Measurements from ENCODE around the gene TADA3. TPM values are rescaled to one million over a fixed set of nuclear protein-coding genes. Genes with fewer than 3 reads are reported as not detected.

The TADA3 gene, protein sequence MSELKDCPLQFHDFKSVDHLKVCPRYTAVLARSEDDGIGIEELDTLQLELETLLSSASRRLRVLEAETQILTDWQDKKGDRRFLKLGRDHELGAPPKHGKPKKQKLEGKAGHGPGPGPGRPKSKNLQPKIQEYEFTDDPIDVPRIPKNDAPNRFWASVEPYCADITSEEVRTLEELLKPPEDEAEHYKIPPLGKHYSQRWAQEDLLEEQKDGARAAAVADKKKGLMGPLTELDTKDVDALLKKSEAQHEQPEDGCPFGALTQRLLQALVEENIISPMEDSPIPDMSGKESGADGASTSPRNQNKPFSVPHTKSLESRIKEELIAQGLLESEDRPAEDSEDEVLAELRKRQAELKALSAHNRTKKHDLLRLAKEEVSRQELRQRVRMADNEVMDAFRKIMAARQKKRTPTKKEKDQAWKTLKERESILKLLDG
- 19.0 and 25.4 TPM in 2 replicates for total RNA-seq

GRCh38 chr3:9792405-9793160, at the start of gene TADA3, which contains the start of gene ARPC4:
Gene TADA3, minus strand, starts transcription at chr3:9792473. Its CDS starts 1,007 bp downstream, at chr3:9791466.
Gene ARPC4, plus strand, starts transcription at chr3:9793082. Its CDS starts 40 bp downstream, at chr3:9793122.
- DNase-seq (ENCODE audit: low read depth in 2 of 2), result peak; percentile 96 to 97

DNA sequence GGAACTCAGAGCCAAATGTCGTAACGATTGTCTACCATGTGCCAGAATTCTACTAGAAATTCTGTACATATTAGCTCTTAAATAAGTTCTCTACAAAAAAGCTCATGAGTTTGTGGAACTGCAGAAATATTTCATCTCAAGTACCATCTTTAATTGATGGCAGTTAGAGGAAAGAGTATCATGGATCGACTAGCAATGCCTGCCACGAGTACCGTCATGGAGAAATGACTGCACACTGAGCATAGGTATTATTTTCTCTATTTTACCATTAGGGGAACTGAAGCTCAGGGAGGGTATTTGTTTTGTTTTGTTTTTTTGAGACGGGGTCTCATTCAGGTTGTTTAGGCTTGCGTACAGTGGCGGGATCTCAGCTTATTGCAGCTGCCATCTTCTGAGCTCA, 48.7 kb upstream of the TADA3 start:
- no peak for DNase-seq (ENCODE audit: low read depth in 2 of 2)

GRCh38 chr3:9838856-9839255, 46.6 kb upstream of the TADA3 start:
- no peak for DNase-seq (ENCODE audit: low read depth in 2 of 2)

- peak; percentile 74 to 81 for DNase-seq (ENCODE audit: low read depth in 2 of 2)
Observed at GRCh38 chr3:9837701-9838582, 45.7 kb upstream of the TADA3 start.

DNA sequence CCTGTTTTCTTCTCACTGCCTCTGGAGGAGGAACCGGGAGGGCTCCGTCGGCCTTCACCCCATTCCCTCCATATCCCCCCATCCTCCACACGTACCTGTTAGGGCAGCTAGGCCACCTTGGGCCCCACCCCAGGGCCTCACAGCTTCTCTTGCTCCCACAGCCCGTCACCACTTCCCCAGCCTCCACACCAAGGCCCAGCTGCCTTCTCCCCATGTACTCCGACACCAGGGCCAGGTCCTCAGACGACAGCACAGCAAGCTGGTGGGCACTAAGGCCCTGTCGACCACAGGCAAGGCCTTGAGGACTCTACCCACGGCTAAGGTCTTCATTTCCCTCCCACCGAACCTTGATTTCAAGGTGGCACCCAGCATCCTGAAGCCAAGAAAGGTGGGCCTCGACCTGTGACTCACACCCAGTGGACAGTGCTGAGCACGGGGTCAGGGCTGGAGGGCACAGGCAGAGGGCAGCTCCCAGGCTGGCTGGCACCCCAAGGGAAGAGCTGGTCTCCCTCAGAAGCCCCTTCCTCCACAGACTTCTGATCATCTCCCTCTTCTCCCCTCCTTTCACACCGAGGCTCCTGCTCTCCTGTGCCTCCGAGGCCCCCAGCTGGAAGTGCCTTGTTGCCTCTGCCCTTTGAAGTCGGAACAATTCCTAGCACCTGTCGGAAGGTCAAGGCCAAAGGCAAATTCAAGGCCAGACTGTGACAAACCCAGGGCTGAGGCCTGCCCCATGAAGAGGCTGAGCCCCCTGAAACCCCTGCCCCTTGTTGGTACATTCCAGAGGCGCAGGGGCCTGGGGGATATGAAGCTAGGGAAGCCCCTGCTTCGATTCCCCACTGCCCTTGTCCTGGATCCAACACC, 42.5 kb upstream of the TADA3 start:
- DNase-seq (ENCODE audit: low read depth in 2 of 2), result no peak

DNA sequence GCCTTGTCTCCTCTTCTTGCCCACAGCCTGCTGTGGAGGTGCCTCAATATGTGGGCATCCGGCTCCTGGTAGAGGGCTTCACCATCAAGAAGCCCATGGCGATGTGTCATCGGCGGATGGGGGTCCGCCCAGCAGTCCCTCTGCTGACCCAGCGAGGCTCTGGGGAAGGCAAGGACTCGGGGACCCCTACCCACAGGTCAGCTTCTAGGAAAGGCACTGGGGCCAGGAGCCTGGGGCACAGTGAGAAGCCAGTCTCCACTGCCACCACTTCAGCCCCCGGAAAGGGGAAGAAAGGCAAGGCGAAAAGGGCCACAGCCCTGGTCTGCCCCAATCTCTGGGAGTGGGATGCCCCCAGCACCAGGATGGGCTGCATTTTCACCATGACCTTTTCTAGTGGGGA, 40.8 kb upstream of the TADA3 start:
- DNase-seq (ENCODE audit: low read depth in 2 of 2), result no peak

DNA sequence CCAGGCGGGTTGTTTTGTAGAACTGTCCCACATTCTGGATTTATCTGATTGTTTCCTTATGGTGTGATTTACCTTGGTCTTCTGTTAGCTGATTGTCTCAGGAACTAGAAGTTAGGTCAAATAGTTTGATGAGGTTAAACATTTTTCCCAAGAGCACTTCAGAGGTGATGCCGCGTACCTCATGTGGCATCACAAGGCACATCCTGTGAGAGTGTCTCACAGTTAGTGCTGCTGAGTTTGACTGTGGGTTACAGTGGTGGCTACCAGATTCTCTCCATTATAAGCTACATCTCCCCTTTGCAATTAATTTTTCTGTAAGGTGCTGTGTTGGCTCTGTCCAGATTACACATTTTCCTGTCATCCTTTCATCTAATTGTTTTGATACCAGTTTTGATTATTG, 39.0 kb upstream of the TADA3 start:
- DNase-seq (ENCODE audit: low read depth in 2 of 2), result no peak

DNA sequence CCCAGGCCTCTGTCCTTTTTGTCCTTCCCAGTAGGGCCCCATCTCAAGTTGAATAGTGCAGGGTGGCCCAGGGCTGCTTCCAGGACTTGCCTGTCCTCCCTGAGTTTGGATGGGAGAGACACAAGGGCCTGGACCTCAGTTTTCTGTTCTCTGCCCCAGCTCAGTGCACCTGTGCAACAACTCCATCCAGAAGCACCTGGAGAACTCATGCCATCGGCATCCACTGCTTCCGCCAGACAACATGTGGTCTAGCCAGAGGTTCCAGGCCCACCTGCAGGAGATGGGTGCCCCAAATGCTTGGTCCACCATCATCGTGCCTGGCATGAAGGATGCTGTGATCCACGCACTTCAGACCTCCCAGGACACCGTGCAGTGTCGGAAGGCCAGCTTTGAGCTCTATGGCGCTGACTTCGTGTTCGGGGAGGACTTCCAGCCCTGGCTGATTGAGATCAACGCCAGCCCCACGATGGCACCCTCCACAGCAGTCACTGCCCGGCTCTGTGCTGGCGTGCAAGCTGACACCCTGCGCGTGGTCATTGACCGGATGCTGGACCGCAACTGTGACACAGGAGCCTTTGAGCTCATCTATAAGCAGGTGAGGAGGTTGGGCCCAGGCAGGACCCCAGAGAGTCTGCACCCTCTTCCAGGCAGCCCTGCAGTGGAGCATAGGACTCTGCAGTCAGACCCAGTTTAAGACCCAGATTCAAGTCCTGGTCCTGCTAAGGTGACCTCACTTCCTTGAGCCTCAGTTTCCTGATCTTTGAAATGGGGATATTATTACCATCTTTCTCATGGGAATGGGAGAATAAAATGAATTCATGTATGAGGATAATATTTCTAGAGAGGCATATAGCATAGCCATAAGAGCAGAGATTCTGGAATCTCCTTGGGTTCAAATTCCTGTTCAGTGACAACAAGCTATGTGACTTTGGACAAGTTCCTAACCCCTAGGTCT, 36.8 kb upstream of the TADA3 start:
- no peak for DNase-seq (ENCODE audit: low read depth in 2 of 2)

DNA sequence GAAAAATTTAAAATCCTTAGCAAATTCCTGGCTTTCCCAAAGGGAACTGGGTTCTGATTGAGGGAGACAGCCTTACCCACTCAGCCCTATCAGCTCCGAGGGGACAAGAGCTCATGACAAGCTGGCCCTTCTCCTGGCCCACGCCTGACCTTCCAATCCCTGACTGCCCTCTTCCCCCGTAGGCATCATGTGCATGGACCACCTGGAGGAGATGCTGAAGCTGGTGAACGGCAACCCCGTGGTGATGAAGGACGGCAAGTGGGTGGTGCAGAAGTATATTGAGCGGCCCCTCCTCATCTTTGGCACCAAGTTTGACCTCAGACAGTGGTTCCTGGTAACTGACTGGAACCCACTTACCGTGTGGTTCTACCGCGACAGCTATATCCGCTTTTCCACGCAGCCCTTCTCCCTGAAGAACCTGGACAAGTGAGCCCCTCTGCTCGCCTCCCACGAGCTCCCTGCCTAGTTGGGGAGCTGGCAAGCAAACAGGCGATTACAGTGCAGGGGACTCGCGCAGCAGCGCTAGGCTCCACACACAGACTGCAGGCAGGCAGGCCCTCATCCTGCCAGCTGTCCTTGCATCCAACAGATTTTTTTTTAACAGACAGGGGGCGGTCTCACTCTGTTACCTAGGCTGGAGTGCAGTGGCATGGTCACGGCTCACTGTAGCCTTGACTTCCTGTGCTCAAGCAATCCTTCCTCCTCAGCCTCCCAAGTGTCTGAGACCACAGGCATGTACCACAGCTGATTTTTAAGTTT, 34.7 kb upstream of the TADA3 start:
- peak; percentile 24 to 35 for DNase-seq (ENCODE audit: low read depth in 2 of 2)

DNA sequence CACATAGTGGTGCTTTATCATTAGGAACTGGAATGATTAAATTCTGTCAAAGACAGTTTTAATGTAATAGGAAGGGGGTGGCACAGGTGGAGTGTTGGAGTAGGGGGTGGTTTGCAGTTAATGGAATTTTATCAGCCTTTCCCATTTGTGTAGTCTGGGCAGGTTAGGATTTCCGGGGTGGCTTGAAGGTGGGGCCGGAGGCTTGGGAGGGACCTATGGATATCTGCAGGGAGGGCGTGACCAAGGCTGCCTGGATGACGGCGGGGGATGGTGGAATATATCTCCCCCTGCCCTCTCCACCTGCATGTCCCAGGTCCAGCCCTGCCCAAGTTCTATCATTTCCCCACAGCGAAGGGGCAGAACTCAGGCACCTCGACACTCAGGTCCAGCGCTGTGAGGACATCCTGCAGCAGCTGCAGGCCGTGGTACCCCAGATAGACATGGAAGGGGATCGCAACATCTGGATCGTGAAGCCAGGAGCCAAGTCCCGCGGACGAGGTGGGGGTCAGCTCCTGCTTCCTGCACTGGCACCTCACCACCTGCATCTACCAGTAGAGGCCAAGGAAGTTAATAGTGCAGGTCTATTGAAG, 33.3 kb upstream of the TADA3 start:
- no peak for DNase-seq (ENCODE audit: low read depth in 2 of 2)

- DNase-seq (ENCODE audit: low read depth in 2 of 2), result peak; percentile 41 to 46
Observed at GRCh38 chr3:9820946-9821345, 28.7 kb upstream of the TADA3 start.

GRCh38 chr3:9820543-9820942, 28.3 kb upstream of the TADA3 start:
- DNase-seq (ENCODE audit: low read depth in 2 of 2), result no peak

DNA sequence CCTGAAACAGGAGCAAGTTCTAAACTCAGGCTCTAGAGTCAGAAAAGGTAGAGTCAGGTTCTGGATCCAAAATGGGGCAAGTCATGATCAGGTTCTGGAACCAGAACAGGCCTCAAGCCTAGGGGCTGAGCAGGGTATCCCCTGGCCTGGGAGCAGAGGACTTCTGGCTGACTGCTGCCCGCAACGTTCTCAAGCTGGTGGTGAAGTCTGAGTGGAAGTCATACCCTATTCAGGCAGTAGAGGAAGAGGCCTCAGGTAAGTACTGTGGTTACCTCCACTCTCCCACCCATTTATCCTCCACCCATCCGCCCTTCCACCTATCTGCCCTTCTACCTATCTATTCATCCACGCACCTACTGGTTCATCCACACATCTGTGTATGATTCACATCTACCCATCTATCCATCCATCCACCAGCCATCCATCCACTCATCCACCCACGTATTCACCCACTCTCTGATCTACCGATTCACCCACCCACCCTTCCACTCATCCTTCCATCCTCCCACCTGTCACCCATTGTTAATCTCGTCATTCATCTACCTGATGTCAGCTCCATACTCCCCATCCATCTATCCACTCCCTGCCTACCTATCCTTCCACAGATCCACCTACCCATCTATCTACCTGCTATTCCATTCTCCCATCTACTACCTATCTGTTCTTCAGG, 26.5 kb upstream of the TADA3 start:
- DNase-seq (ENCODE audit: low read depth in 2 of 2), result no peak

DNA sequence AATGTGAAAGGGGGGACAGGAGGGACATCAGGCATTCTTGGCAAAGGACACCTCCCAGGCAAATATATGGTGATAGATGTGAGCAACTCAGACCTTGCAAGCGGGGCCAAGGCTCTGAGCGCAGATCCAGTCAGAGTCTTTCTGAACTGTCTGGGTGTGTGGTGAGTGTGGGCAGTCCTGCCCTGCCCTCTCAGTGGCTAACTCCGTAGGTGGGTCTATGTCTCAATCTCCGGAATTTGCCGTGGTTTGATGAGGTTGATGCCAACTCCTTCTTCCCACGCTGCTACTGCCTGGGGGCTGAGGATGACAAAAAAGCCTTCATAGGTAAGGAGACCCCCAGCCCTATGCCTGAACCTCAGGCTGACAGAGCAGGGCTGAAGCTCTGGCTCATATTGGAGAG, 25.2 kb upstream of the TADA3 start:
- DNase-seq (ENCODE audit: low read depth in 2 of 2), result no peak

DNA sequence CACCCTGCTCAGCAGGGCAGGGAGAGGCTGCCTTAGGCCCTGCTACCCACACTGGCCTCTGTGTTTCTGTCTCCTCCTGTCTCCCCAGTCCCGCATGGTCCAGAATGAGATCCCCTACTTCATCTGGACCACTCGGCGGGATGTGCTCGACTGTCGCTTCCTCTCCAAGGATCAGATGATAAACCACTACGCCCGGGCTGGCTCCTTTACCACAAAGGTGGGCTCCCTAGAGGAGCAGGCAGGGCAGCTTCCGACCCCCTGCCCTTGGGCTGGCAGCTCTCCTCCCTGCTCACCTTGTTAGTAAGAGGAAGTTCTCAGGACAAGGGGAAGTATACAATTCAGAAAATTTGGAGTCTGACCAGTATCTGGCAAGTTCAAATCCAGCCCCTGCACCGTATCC, 23.7 kb upstream of the TADA3 start:
- DNase-seq (ENCODE audit: low read depth in 2 of 2), result no peak

GRCh38 chr3:9812870-9813483, 20.7 kb upstream of the TADA3 start:
- no peak for DNase-seq (ENCODE audit: low read depth in 2 of 2)

DNA sequence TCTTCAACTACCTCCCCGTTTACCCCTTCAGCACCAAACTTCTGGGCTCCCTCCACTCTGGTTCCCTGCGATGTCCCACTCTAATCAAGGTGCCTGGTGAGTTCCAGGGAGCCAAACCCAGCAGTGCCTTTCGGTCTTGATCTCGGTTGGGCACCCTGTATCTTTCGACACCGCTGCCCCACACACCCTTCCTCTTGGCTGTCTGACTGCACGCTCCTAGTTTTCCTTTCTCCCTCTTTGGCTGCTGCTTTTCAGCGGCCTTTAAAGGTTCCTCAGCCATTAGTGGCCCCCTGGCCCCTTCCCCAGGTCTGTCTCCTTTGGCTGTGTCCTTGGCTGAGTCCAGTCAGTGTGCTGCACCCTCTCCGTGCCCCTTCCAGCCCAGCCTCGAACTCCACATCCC, 18.6 kb upstream of the TADA3 start:
- DNase-seq (ENCODE audit: low read depth in 2 of 2), result no peak

DNA sequence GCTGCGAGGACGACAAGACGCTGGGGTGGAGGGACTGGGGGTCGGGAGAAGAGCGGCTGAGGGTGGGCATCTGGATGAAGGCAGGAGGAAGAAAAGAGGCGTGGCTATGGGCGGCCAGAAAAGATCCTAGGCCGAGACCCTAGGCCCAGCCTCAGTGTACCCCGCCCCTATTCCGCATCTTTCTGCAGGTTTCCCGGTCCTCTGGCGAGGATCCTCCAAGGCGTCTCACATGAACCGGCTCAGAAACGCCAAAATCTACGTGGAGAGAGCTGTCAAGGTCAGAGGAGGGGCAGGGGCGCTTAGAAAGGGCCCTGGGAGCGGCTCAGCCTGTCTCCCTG, 18.1 kb upstream of the TADA3 start:
- DNase-seq (ENCODE audit: low read depth in 2 of 2), result peak in 1 of 2 donors; percentile 10
